HCT116 (cell line): ENCODE data around the gene DRAXIN. TPM values are rescaled to one million over a fixed set of nuclear protein-coding genes. Genes with fewer than 3 reads are reported as not detected.

ENCODE experiments used
- ATAC-seq: fragments of 200-7000 bp; cut with Tn5 transposase; 2 replicates; pipeline ENCODE4 v1.9.1; 2020; ENCODE audit warnings: mild to moderate bottlenecking, moderate library complexity
- BruUV-seq: library from RNA; stranded (reverse); fragments of 400-500 nt; replicated peaks from 2 replicates; lab custom pipeline; 2021; lab: Mats Ljungman, UMichigan
- CTCF ChIA-PET: fragments of 300-600 bp; sonication (Branson Sonifier 250); formaldehyde crosslinking; loops from one replicate; lab custom pipeline; 2021; ENCODE audit warnings: antibody characterized with exemption; lab: Charles Lee
- POLR2A ChIA-PET: fragments of 300-600, 350-600 bp; sonication (Branson Sonifier 250); formaldehyde crosslinking; loops from one replicate; lab custom pipeline; 2021; ENCODE audit warnings: antibody characterized with exemption; lab: Charles Lee
- RAD21 ChIA-PET, 2 experiments: fragments of 300-600 bp; sonication (Branson Sonifier 250); formaldehyde crosslinking; loops; one replicate each; lab custom pipeline; 2023; ENCODE audit warnings: low total read pairs in 2 of 2; ENCODE audit not compliant: uncharacterized antibody in 2 of 2, unreplicated experiment in 2 of 2, low non-redundant PET in 1 of 2; lab: Charles Lee
- DNase-seq: peaks from one replicate; pipeline ENCODE4 v3.0.0-alpha.2; 2010; ENCODE audit warnings: low read depth, low spot score
- H2AFZ ChIP-seq: fragments of 200-600 bp; shearing (Covaris generic), sonication (generic); 2 replicates; pipeline ENCODE4 v1.6.1; 2017; ENCODE audit warnings: low read depth, mixed run types, mixed read lengths, antibody characterized with exemption, low read length; ENCODE audit not compliant: poor library complexity, severe bottlenecking
- H3K27ac ChIP-seq: 2 replicates; pipeline ENCODE4 v1.5.1; 2012; ENCODE audit warnings: low read depth, low read length
- H3K27me3 ChIP-seq: fragments of 200-600 bp; sonication (generic); 2 replicates; pipeline ENCODE4 v1.6.1; 2016; ENCODE audit warnings: mixed run types, low read length, mixed read lengths; ENCODE audit not compliant: insufficient read depth
- H3K36me3 ChIP-seq, 2 experiments: fragments of 200-500 bp in 1 of 2; fragments of 200-600 bp in 1 of 2; sonication (Bioruptor generic) in 1 of 2; sonication (generic) in 1 of 2; 2 replicates each; pipeline versions ENCODE4 v1.5.1 to v1.6.1; 2014 to 2016; ENCODE audit warnings: low read length in 2 of 2, inconsistent platforms in 1 of 2, mixed read lengths in 1 of 2, mixed run types in 1 of 2; ENCODE audit not compliant: insufficient read depth in 2 of 2, control insufficient read depth in 1 of 2
- H3K4me1 ChIP-seq, 2 experiments: fragments of 200-600 bp in 1 of 2; sonication (generic) in 1 of 2; 2 replicates each; pipeline versions ENCODE4 v1.5.1 to v1.6.1; 2012 to 2017; ENCODE audit warnings: low read length in 2 of 2, inconsistent platforms in 1 of 2, mild to moderate bottlenecking in 1 of 2, mixed read lengths in 1 of 2, mixed run types in 1 of 2, moderate library complexity in 1 of 2; ENCODE audit not compliant: insufficient read depth in 2 of 2, control insufficient read depth in 1 of 2
- H3K4me2 ChIP-seq: fragments of 200-600 bp; sonication (generic); 2 replicates; pipeline ENCODE4 v1.6.1; 2017; ENCODE audit warnings: mixed run types, low read length, mixed read lengths
- H3K4me3 ChIP-seq, 2 experiments: fragments of 200-600 bp in 1 of 2; sonication (generic) in 1 of 2; replicated peaks in 1 of 2; 2 replicates each; pipeline ENCODE4 v1.5.1; 2011 to 2016; ENCODE audit warnings: low read length in 2 of 2, control low read depth in 1 of 2, low read depth in 1 of 2, mild to moderate bottlenecking in 1 of 2, mixed read lengths in 1 of 2, mixed run types in 1 of 2
- H3K79me2 ChIP-seq: fragments of 200-600 bp; sonication (generic); 2 replicates; pipeline ENCODE4 v1.6.1; 2017; ENCODE audit warnings: mild to moderate bottlenecking, mixed run types, low read length, moderate library complexity, mixed read lengths; ENCODE audit not compliant: insufficient read depth
- H3K9ac ChIP-seq: fragments of 200-600 bp; sonication (generic); 2 replicates; pipeline ENCODE4 v1.6.1; 2016; ENCODE audit warnings: low read length, mixed read lengths
- H3K9me2 ChIP-seq: fragments of 200-600 bp; sonication (generic), shearing (Covaris generic); 2 replicates; pipeline ENCODE4 v1.6.1; 2017; ENCODE audit warnings: mixed run types, mild to moderate bottlenecking, moderate library complexity; ENCODE audit not compliant: insufficient read depth
- H3K9me3 ChIP-seq, 2 experiments: fragments of 200-500 bp in 1 of 2; fragments of 200-600 bp in 1 of 2; sonication (Bioruptor generic) in 1 of 2; sonication (generic) in 1 of 2; 2 replicates each; pipeline ENCODE4 v1.6.1; 2014 to 2017; ENCODE audit warnings: low read length in 2 of 2, mixed read lengths in 2 of 2, inconsistent platforms in 1 of 2, low read depth in 1 of 2, mild to moderate bottlenecking in 1 of 2, mixed run types in 1 of 2, moderate library complexity in 1 of 2; ENCODE audit not compliant: control insufficient read depth in 1 of 2, insufficient read depth in 1 of 2
- H4K20me1 ChIP-seq: fragments of 200-600 bp; sonication (generic), shearing (Covaris generic); 2 replicates; pipeline ENCODE4 v1.6.1; 2017; ENCODE audit warnings: mixed run types, mild to moderate bottlenecking, moderate library complexity; ENCODE audit not compliant: insufficient read depth
- CBX3 ChIP-seq: IDR thresholded peaks from 2 replicates; pipeline ENCODE4 v1.6.1; 2012; ENCODE audit warnings: low read depth
- EGR1 ChIP-seq: IDR thresholded peaks from 2 replicates; pipeline ENCODE4 v1.6.1; 2012; ENCODE audit warnings: low read depth
- ELF1 ChIP-seq: IDR thresholded peaks from 2 replicates; pipeline ENCODE4 v1.6.1; 2012; ENCODE audit warnings: low read depth, borderline replicate concordance
- EZH2 ChIP-seq: fragments of 200-600 bp; sonication (generic); IDR thresholded peaks from 2 replicates; pipeline ENCODE4 v1.6.1; 2017; ENCODE audit warnings: antibody characterized with exemption, mixed run types
- EZH2phosphoT487 ChIP-seq: fragments of 200-600 bp; IDR thresholded peaks from 2 replicates; pipeline ENCODE4 v1.6.1; 2018; ENCODE audit warnings: antibody characterized with exemption, borderline replicate concordance
- POLR2AphosphoS5 ChIP-seq: IDR thresholded peaks from 2 replicates; pipeline ENCODE4 v1.6.1; 2011; ENCODE audit warnings: mild to moderate bottlenecking, low read depth, low read length, moderate library complexity
- RAD21 ChIP-seq: IDR thresholded peaks from 2 replicates; pipeline ENCODE4 v1.6.1; 2012; ENCODE audit warnings: low read depth, mild to moderate bottlenecking
- SIN3A ChIP-seq: IDR thresholded peaks from 2 replicates; pipeline ENCODE4 v1.6.1; 2012; ENCODE audit warnings: low read depth
- YY1 ChIP-seq: IDR thresholded peaks from 2 replicates; pipeline ENCODE4 v1.6.1; 2011; ENCODE audit warnings: low read length, low read depth, moderate library complexity, mild to moderate bottlenecking; ENCODE audit not compliant: insufficient replicate concordance; ENCODE audit errors: extremely low read depth
- ZNF274 ChIP-seq: fragments of 200-500 bp; sonication (Bioruptor generic); IDR thresholded peaks from 2 replicates; pipeline ENCODE4 v1.6.1; 2014; ENCODE audit warnings: mild to moderate bottlenecking, low read depth, low read length, inconsistent platforms
- intact Hi-C: fragments of 100-400 bp; cut with micrococcal nuclease; formaldehyde crosslinking; loops from 2 replicates; pipeline ENCODE4 v1.10.0; 2022
- total RNA-seq: library from RNA; stranded (reverse); gene quantifications from one replicate; pipeline ENCODE4 v1.2.1, GENCODE V29; 2021; ENCODE audit not compliant: unreplicated experiment
- TF ChIP-seq, protein P1 (sequence below): IDR thresholded peaks from 2 replicates; pipeline ENCODE4 v1.6.1; 2011; ENCODE audit warnings: mild to moderate bottlenecking, low read length, moderate library complexity; ENCODE audit not compliant: insufficient replicate concordance; ENCODE audit errors: extremely low read depth
- TF ChIP-seq, protein P2 (sequence below): IDR thresholded peaks from 2 replicates; pipeline ENCODE4 v1.6.1; 2012; ENCODE audit warnings: low read depth
- TF ChIP-seq, protein P3 (sequence below), 3 experiments: fragments of 200-600 bp in 1 of 3; sonication (generic) in 1 of 3; IDR thresholded peaks in 2 of 3; conservative IDR thresholded peaks in 1 of 3; 2 replicates each; pipeline ENCODE4 v1.5.1; 2012 to 2017; ENCODE audit warnings: low read depth in 2 of 3, low read length in 2 of 3, antibody characterized with exemption in 1 of 3, borderline replicate concordance in 1 of 3, control low read depth in 1 of 3, mild to moderate bottlenecking in 1 of 3, mixed read lengths in 1 of 3, mixed run types in 1 of 3, moderate library complexity in 1 of 3; ENCODE audit not compliant: insufficient read depth in 1 of 3

Gene DRAXIN
- total RNA-seq, 1 experiment from 2014 or later, result 0.47 TPM

DNA sequence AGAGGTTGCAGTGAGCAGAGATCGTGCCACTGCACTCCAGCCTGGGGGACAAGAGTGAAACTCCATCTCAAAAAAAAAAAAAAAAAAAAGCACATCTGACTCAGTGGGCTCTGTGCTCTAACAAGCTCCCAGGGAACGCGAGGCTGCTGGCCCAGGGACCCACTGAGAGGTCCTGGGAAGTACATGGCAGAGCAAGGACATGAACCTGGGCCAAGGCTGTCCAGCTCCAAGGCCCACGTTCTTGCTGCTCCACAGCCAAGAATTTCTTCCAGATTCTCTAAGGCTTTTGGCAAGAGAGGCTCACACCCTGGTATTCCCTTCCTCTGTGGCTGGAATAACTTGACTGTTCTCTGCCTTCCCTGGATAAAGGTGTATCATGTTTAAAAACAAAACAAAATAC is 29.0 kb downstream of the DRAXIN start:
- ChIA-PET POLR2A (no interaction called here), CTCF (no interaction called here), RAD21 (interaction anchor here in 1 of 2 experiments (1.9 kb wide), 1 partner anchor 70 kb away, joined by 7 read pairs; no protein-coding TSS in a partner anchor)
- Histone ChIP-seq H2AFZ (no peak overlapping the region), H3K9me3 (no peaks in the 10 kb centered on the region), H3K9ac (no peak overlapping the region), H3K4me1 (peaks cover 0 to 16% of the 10 kb centered on the region in 2 experiments; a peak in 2 of 4 replicates), H3K27ac (no peak overlapping the region), H3K79me2 (no peaks in the 10 kb centered on the region), H3K9me2 (no peaks in the 10 kb centered on the region), H3K4me3 (no peak overlapping the region), H4K20me1 (no peaks in the 10 kb centered on the region), H3K4me2 (no peak overlapping the region), H3K36me3 (no peaks in the 10 kb centered on the region), H3K27me3 (no peaks in the 10 kb centered on the region)
- TF ChIP-seq EGR1 (no peak), EZH2phosphoT487 (no peak), RAD21 (no peak), POLR2AphosphoS5 (no peak), EZH2 (no peak), ZNF274 (no peak), CBX3 (no peak), SIN3A (no peak), ELF1 (no peak), YY1 (no peak)
- TF ChIP-seq, protein P1, sequence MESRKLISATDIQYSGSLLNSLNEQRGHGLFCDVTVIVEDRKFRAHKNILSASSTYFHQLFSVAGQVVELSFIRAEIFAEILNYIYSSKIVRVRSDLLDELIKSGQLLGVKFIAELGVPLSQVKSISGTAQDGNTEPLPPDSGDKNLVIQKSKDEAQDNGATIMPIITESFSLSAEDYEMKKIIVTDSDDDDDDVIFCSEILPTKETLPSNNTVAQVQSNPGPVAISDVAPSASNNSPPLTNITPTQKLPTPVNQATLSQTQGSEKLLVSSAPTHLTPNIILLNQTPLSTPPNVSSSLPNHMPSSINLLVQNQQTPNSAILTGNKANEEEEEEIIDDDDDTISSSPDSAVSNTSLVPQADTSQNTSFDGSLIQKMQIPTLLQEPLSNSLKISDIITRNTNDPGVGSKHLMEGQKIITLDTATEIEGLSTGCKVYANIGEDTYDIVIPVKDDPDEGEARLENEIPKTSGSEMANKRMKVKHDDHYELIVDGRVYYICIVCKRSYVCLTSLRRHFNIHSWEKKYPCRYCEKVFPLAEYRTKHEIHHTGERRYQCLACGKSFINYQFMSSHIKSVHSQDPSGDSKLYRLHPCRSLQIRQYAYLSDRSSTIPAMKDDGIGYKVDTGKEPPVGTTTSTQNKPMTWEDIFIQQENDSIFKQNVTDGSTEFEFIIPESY, result no peak
- TF ChIP-seq, protein P2, sequence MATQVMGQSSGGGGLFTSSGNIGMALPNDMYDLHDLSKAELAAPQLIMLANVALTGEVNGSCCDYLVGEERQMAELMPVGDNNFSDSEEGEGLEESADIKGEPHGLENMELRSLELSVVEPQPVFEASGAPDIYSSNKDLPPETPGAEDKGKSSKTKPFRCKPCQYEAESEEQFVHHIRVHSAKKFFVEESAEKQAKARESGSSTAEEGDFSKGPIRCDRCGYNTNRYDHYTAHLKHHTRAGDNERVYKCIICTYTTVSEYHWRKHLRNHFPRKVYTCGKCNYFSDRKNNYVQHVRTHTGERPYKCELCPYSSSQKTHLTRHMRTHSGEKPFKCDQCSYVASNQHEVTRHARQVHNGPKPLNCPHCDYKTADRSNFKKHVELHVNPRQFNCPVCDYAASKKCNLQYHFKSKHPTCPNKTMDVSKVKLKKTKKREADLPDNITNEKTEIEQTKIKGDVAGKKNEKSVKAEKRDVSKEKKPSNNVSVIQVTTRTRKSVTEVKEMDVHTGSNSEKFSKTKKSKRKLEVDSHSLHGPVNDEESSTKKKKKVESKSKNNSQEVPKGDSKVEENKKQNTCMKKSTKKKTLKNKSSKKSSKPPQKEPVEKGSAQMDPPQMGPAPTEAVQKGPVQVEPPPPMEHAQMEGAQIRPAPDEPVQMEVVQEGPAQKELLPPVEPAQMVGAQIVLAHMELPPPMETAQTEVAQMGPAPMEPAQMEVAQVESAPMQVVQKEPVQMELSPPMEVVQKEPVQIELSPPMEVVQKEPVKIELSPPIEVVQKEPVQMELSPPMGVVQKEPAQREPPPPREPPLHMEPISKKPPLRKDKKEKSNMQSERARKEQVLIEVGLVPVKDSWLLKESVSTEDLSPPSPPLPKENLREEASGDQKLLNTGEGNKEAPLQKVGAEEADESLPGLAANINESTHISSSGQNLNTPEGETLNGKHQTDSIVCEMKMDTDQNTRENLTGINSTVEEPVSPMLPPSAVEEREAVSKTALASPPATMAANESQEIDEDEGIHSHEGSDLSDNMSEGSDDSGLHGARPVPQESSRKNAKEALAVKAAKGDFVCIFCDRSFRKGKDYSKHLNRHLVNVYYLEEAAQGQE, result no peak
- TF ChIP-seq, protein P3, sequence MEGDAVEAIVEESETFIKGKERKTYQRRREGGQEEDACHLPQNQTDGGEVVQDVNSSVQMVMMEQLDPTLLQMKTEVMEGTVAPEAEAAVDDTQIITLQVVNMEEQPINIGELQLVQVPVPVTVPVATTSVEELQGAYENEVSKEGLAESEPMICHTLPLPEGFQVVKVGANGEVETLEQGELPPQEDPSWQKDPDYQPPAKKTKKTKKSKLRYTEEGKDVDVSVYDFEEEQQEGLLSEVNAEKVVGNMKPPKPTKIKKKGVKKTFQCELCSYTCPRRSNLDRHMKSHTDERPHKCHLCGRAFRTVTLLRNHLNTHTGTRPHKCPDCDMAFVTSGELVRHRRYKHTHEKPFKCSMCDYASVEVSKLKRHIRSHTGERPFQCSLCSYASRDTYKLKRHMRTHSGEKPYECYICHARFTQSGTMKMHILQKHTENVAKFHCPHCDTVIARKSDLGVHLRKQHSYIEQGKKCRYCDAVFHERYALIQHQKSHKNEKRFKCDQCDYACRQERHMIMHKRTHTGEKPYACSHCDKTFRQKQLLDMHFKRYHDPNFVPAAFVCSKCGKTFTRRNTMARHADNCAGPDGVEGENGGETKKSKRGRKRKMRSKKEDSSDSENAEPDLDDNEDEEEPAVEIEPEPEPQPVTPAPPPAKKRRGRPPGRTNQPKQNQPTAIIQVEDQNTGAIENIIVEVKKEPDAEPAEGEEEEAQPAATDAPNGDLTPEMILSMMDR (IDR thresholded peaks at IDR 0.05 in 2 of 3, conservative IDR thresholded peaks at IDR 0.05 in 1 of 3; ENCODE audit: borderline replicate concordance in 1 of 3, insufficient read depth in 1 of 3, low read depth in 2 of 3, low read length in 2 of 3), result no peak
- intact Hi-C loops, result no loop called here
- ATAC-seq (no peak), DNase-seq (no peak)
- BruUV-seq, result no TSS peak
